ENCODE results near the gene SHANK2.

The SHANK2 gene

GRCh38 chr11:71212871-71213559 is 39.4 kb downstream of the SHANK2 start:
- ChIA-PET CTCF (no interaction called here), POLR2A (no interaction called here)
- no peak for DNase-seq (ENCODE audit: extremely low spot score)
- TF ChIP-seq, protein P1, sequence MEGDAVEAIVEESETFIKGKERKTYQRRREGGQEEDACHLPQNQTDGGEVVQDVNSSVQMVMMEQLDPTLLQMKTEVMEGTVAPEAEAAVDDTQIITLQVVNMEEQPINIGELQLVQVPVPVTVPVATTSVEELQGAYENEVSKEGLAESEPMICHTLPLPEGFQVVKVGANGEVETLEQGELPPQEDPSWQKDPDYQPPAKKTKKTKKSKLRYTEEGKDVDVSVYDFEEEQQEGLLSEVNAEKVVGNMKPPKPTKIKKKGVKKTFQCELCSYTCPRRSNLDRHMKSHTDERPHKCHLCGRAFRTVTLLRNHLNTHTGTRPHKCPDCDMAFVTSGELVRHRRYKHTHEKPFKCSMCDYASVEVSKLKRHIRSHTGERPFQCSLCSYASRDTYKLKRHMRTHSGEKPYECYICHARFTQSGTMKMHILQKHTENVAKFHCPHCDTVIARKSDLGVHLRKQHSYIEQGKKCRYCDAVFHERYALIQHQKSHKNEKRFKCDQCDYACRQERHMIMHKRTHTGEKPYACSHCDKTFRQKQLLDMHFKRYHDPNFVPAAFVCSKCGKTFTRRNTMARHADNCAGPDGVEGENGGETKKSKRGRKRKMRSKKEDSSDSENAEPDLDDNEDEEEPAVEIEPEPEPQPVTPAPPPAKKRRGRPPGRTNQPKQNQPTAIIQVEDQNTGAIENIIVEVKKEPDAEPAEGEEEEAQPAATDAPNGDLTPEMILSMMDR (IDR thresholded peaks at IDR 0.05; ENCODE audit: control extremely low read depth, extremely low read depth, low read depth, missing control alignments), result no peak

GRCh38 chr11:71211631-71212030 is 40.7 kb downstream of the SHANK2 start:
- POLR2A ChIA-PET, result interaction anchor here (0.6 kb wide), 1 partner anchor 242 kb away, joined by 3 read pairs; no protein-coding TSS in a partner anchor
- CTCF ChIA-PET, result no interaction called here
- no peak for DNase-seq (ENCODE audit: extremely low spot score)
- TF ChIP-seq, protein P1 (IDR thresholded peaks at IDR 0.05; ENCODE audit: control extremely low read depth, extremely low read depth, low read depth, missing control alignments), result no peak

DNA sequence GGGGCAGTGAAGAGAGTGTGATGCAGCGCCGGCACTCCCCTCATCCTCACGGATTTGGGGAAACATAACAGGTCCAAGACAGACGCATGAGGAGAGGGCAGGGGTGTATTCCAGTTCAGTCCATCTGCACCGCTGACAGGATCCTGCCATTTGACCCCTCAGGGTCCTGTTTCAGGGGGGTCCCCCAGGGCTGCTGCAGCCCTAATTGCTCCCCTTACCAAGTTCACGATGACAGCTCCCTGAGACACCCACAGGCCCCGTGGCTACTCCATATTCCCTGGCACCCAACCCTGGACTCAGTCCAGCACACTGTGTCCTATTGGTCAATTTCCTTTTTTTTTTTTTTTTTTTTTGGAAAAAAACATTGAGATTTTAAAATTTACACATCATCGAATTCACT is 41.5 kb downstream of the SHANK2 start:
- DNase-seq (ENCODE audit: extremely low spot score), result no peak
- TF ChIP-seq, protein P1 (IDR thresholded peaks at IDR 0.05; ENCODE audit: control extremely low read depth, extremely low read depth, low read depth, missing control alignments), result no peak
- ChIA-PET CTCF (no interaction called here), POLR2A (no interaction called here)

DNA sequence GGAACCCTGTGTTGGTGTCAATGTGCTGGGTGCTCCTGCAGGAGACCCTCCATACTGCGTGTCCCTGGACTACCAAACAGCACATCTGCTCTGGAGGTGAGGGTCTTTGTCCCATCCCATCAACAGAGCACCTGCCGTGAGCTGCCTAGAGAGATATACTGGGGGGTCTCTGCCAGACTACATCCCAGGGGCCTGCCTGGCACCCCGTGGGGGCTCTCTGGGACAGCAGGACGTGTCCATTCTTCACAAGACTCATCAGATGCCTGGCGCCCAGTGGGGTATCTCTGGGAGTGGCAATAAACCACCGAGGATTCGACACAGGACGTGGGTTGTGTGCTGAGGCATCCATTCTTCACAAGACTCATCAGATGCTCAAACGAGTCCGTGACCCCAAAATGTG is 42.7 kb downstream of the SHANK2 start:
- CTCF ChIA-PET, result no interaction called here

GRCh38 chr11:71209181-71209580 is 43.2 kb downstream of the SHANK2 start:
- TF ChIP-seq, protein P1 (IDR thresholded peaks at IDR 0.05; ENCODE audit: control extremely low read depth, extremely low read depth, low read depth, missing control alignments), result no peak
- ChIA-PET CTCF (no interaction called here), POLR2A (no interaction called here)
- DNase-seq (ENCODE audit: extremely low spot score), result no peak

More for the DNA sequence above, 42.7 kb downstream of the SHANK2 start:
- POLR2A ChIA-PET, result no interaction called here
- DNase-seq (ENCODE audit: extremely low spot score), result no peak
- TF ChIP-seq, protein P1 (IDR thresholded peaks at IDR 0.05; ENCODE audit: control extremely low read depth, extremely low read depth, low read depth, missing control alignments), result no peak

DNA sequence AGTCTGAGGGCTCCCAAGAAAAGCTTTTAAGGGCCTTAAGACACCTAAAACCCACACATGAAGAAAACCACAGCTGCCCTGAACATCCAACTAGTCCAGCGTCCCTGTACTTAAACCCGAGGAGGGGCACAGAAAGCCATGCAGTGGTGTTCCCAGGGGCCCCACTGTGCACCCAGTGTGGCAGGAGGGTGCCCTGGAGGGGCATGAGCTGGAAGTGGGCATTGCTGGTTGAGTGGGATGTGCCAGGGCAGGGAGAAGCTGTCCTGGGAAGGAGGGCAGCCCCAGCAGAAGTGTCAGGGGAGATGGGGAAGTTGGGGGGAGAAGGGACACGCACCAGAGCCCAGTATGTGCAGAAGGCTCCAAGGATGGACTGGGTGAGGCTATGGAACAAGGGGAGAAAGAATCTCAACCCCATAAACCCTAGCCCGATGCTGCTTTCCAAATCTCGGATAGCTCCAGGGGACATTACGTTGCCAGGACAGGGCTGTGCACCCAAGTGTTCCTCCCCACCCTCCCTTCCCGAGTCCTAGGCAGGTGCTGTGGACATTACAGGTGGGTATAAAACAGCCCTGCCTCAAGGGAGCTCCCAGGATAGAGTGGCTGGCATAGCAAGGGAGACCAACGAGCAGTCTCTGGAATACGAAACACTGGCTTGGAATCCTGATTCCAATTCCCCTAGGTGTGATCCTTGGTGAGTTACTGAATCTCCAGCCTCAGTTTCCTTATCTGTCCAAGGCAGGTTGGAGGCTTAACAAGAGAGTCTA is 44.2 kb downstream of the SHANK2 start:
- POLR2A ChIA-PET, result no interaction called here
- TF ChIP-seq, protein P1 (IDR thresholded peaks at IDR 0.05; ENCODE audit: control extremely low read depth, extremely low read depth, low read depth, missing control alignments), result no peak
- CTCF ChIA-PET, result no interaction called here
- no peak for DNase-seq (ENCODE audit: extremely low spot score)

Data from GM10248 (cell line).